Erythroblast (primary cell): ENCODE measurements around the gene NTSR1.

Experiments used
- GATA1 ChIP-seq: IDR thresholded peaks from 2 replicates; pipeline ENCODE4 v1.6.1; 2011; ENCODE audit warnings: low read depth, mild to moderate bottlenecking, control low read depth, low read length, moderate library complexity
- POLR2A ChIP-seq: IDR thresholded peaks from 2 replicates; pipeline ENCODE4 v1.6.1; 2011; ENCODE audit warnings: mild to moderate bottlenecking, low read length

GRCh38 chr20:62752671-62753501 lies 44.2 kb downstream of the NTSR1 start:
- TF ChIP-seq POLR2A (no peak), GATA1 (no peak)
